ENCODE data around the gene RYK.

Gene RYK

DNA sequence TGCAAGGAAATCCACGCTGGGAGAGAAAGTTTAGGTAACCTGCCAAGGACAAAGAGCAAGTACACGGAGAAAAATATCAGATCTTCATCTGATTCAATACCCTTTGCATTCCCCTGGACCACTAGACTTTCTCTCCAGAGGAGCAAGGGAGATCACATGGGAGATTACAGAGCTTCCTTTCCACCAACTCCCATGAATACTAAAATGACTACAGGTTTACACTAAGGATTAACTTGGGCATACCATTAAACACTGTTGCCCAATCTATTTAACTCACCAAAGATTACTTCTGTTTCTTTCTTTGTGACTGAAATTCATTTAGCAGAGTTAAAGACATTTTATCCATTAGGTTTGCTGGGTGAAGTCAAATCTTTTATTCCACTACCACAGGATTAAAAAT, 71.2 kb downstream of the RYK start:
- no peaks in the 10 kb centered on the region; the same call in 1 of the 2 replicates for H3K36me3 ChIP-seq (ENCODE audit: control insufficient read depth, insufficient read depth, low read length)

GRCh38 chr3:134163096-134163495, 87.6 kb downstream of the RYK start:
- no peak for TF ChIP-seq CTCF (IDR thresholded peaks at IDR 0.05; ENCODE audit: insufficient read depth, low read length, poor library complexity, severe bottlenecking)
- Histone ChIP-seq H3K4me3 (replicated peaks; ENCODE audit: low read depth, low read length) (no peak overlapping the region), H3K36me3 (ENCODE audit: control insufficient read depth, insufficient read depth, low read length) (no peaks in the 10 kb centered on the region; the same call in 1 of the 2 replicates), H3K27me3 (replicated peaks; ENCODE audit: control insufficient read depth, insufficient read depth, low read length) (no peaks in the 10 kb centered on the region)
- no peak for DNase-seq (ENCODE audit: extremely low read depth, insufficient read length)

More for the DNA sequence above, 71.2 kb downstream of the RYK start:
- no peak overlapping the region for H3K4me3 ChIP-seq (replicated peaks; ENCODE audit: low read depth, low read length)
- DNase-seq (ENCODE audit: extremely low read depth, insufficient read length), result no peak
- no peak for TF ChIP-seq CTCF (IDR thresholded peaks at IDR 0.05; ENCODE audit: insufficient read depth, low read length, poor library complexity, severe bottlenecking)
- H3K27me3 ChIP-seq (replicated peaks; ENCODE audit: control insufficient read depth, insufficient read depth, low read length), result no peaks in the 10 kb centered on the region

GRCh38 chr3:134161898-134162615, 88.6 kb downstream of the RYK start:
- H3K4me3 ChIP-seq (replicated peaks; ENCODE audit: low read depth, low read length), result no peak overlapping the region
- no peak for TF ChIP-seq CTCF (IDR thresholded peaks at IDR 0.05; ENCODE audit: insufficient read depth, low read length, poor library complexity, severe bottlenecking)
- no peaks in the 10 kb centered on the region for H3K27me3 ChIP-seq (replicated peaks; ENCODE audit: control insufficient read depth, insufficient read depth, low read length)
- no peaks in the 10 kb centered on the region; the same call in 1 of the 2 replicates for H3K36me3 ChIP-seq (ENCODE audit: control insufficient read depth, insufficient read depth, low read length)
- no peak for DNase-seq (ENCODE audit: extremely low read depth, insufficient read length)

- DNase-seq (ENCODE audit: extremely low read depth, insufficient read length), result no peak
Observed at GRCh38 chr3:134155446-134155845, 95.2 kb downstream of the RYK start.

DNA sequence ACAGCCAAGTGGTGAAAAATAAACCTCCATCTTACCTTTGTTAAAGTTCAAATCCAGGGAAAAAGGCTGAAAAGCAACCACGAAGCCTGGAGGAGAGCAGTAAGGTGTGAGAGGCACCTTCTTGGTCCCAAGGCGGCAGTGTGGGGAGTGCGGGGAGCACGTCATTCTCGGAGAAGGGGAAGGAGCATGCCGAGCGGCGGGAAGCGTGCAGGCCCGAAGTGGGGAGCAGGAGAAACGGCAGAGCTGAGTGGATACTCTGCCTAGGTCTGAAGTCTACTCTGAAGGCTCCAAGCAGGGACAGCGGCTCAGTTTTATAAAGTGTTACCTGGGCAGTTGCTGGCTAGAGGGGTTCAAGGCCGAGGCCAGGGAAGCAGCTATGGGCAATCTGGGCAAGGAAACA, 96.9 kb downstream of the RYK start:
- peaks cover 2% of the 10 kb centered on the region for H3K36me3 ChIP-seq (ENCODE audit: control insufficient read depth, insufficient read depth, low read length)
- no peak for TF ChIP-seq CTCF (IDR thresholded peaks at IDR 0.05; ENCODE audit: insufficient read depth, low read length, poor library complexity, severe bottlenecking)
- H3K4me3 ChIP-seq (replicated peaks; ENCODE audit: low read depth, low read length), result no peak overlapping the region
- no peak for DNase-seq (ENCODE audit: extremely low read depth, insufficient read length)
- no peaks in the 10 kb centered on the region for H3K27me3 ChIP-seq (replicated peaks; ENCODE audit: control insufficient read depth, insufficient read depth, low read length)

More at GRCh38 chr3:134155446-134155845, 95.2 kb downstream of the RYK start:
- H3K27me3 ChIP-seq (replicated peaks; ENCODE audit: control insufficient read depth, insufficient read depth, low read length), result no peaks in the 10 kb centered on the region
- no peak for TF ChIP-seq CTCF (IDR thresholded peaks at IDR 0.05; ENCODE audit: insufficient read depth, low read length, poor library complexity, severe bottlenecking)
- H3K4me3 ChIP-seq (replicated peaks; ENCODE audit: low read depth, low read length), result no peak overlapping the region
- peaks cover 2% of the 10 kb centered on the region for H3K36me3 ChIP-seq (ENCODE audit: control insufficient read depth, insufficient read depth, low read length)

All from GM06990 (cell line).